ENCODE results near the gene CNTNAP5. TPM values are rescaled to one million over a fixed set of nuclear protein-coding genes. Genes with fewer than 3 reads are reported as not detected.

The CNTNAP5 gene
- total RNA-seq, 1 donor from 2014 or later = 22.0 TPM

GRCh38 chr2:124919296-124919695 is 894.2 kb downstream of the CNTNAP5 start:
- TF ChIP-seq, protein P1, sequence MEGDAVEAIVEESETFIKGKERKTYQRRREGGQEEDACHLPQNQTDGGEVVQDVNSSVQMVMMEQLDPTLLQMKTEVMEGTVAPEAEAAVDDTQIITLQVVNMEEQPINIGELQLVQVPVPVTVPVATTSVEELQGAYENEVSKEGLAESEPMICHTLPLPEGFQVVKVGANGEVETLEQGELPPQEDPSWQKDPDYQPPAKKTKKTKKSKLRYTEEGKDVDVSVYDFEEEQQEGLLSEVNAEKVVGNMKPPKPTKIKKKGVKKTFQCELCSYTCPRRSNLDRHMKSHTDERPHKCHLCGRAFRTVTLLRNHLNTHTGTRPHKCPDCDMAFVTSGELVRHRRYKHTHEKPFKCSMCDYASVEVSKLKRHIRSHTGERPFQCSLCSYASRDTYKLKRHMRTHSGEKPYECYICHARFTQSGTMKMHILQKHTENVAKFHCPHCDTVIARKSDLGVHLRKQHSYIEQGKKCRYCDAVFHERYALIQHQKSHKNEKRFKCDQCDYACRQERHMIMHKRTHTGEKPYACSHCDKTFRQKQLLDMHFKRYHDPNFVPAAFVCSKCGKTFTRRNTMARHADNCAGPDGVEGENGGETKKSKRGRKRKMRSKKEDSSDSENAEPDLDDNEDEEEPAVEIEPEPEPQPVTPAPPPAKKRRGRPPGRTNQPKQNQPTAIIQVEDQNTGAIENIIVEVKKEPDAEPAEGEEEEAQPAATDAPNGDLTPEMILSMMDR (IDR thresholded peaks at IDR 0.05; ENCODE audit: partially characterized antibody, unreplicated experiment) = no peak
- peaks cover 10% of the 10 kb centered on the region for H3K4me1 Mint-ChIP-seq (ENCODE audit: low read depth, unreplicated experiment)
- H3K27ac Mint-ChIP-seq (ENCODE audit: unreplicated experiment) = no peak overlapping the region
- H3K9me3 Mint-ChIP-seq (ENCODE audit: unreplicated experiment) = peaks cover 4% of the 10 kb centered on the region
- no peaks in the 10 kb centered on the region for H3K36me3 Mint-ChIP-seq (ENCODE audit: unreplicated experiment)
- no peak overlapping the region for H3K4me3 Mint-ChIP-seq (ENCODE audit: unreplicated experiment)
- H3K27me3 Mint-ChIP-seq (ENCODE audit: unreplicated experiment) = no peaks in the 10 kb centered on the region
- no peak for DNase-seq

DNA sequence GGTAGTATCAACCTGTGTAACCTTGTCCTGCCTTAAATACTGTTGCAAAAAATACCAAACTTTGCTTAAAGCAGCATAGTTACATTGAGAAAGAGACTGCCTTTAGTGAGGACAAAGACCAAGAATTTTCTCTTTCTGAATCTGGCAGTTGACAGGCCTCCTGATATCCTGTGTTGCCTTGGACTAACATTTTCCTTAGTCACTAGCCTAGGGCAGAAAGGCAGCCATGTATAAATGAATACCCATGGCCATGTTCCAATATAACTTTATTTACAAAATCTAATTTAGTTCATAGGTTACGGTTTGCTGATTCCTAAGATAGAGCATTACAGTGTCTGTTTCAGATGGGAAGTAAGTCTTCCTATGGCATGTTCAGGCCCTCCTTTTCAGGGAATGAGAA is 895.4 kb downstream of the CNTNAP5 start:
- no peak for DNase-seq
- H3K36me3 Mint-ChIP-seq (ENCODE audit: unreplicated experiment) = no peaks in the 10 kb centered on the region
- H3K4me3 Mint-ChIP-seq (ENCODE audit: unreplicated experiment) = no peak overlapping the region
- no peaks in the 10 kb centered on the region for H3K27me3 Mint-ChIP-seq (ENCODE audit: unreplicated experiment)
- peaks cover 4% of the 10 kb centered on the region for H3K9me3 Mint-ChIP-seq (ENCODE audit: unreplicated experiment)
- TF ChIP-seq, protein P1 (IDR thresholded peaks at IDR 0.05; ENCODE audit: partially characterized antibody, unreplicated experiment) = no peak
- H3K27ac Mint-ChIP-seq (ENCODE audit: unreplicated experiment) = no peak overlapping the region
- H3K4me1 Mint-ChIP-seq (ENCODE audit: low read depth, unreplicated experiment) = peaks cover 10% of the 10 kb centered on the region

DNA sequence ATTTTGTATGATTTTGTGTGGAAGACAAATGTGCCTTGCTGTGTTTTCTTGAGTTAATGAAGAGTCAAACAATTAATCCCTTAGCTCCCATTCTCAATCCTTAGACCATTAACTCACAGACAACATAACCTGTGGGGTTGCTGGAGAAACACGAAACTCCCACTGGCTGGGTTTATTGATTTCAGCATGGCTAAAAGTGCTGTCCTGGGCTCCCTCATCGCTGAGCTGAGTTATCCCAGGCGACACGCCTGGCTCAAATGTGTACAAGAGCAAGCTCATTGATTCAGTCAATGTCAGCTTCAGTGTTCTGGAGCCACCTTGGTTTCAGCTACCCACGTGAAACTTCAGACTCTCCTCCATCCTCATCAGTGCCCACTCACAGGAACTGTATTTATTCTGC is 896.1 kb downstream of the CNTNAP5 start:
- Mint-ChIP-seq H3K4me3 (ENCODE audit: unreplicated experiment) (no peak overlapping the region), H3K9me3 (ENCODE audit: unreplicated experiment) (peaks cover 4% of the 10 kb centered on the region), H3K4me1 (ENCODE audit: low read depth, unreplicated experiment) (peaks cover 10% of the 10 kb centered on the region), H3K27me3 (ENCODE audit: unreplicated experiment) (no peaks in the 10 kb centered on the region), H3K36me3 (ENCODE audit: unreplicated experiment) (no peaks in the 10 kb centered on the region), H3K27ac (ENCODE audit: unreplicated experiment) (no peak overlapping the region)
- peak; percentile 54 for DNase-seq
- TF ChIP-seq, protein P1 (IDR thresholded peaks at IDR 0.05; ENCODE audit: partially characterized antibody, unreplicated experiment) = no peak

- TF ChIP-seq, protein P1 (IDR thresholded peaks at IDR 0.05; ENCODE audit: partially characterized antibody, unreplicated experiment) = no peak
- no peaks in the 10 kb centered on the region for H3K36me3 Mint-ChIP-seq (ENCODE audit: unreplicated experiment)
- H3K4me1 Mint-ChIP-seq (ENCODE audit: low read depth, unreplicated experiment) = peaks cover 10% of the 10 kb centered on the region
- H3K27ac Mint-ChIP-seq (ENCODE audit: unreplicated experiment) = no peak overlapping the region
- peaks cover 4% of the 10 kb centered on the region for H3K9me3 Mint-ChIP-seq (ENCODE audit: unreplicated experiment)
- DNase-seq = no peak
- H3K27me3 Mint-ChIP-seq (ENCODE audit: unreplicated experiment) = no peaks in the 10 kb centered on the region
- H3K4me3 Mint-ChIP-seq (ENCODE audit: unreplicated experiment) = no peak overlapping the region
These were observed 898.0 kb downstream of the CNTNAP5 start for GRCh38 chr2:124923097-124923496.

DNA sequence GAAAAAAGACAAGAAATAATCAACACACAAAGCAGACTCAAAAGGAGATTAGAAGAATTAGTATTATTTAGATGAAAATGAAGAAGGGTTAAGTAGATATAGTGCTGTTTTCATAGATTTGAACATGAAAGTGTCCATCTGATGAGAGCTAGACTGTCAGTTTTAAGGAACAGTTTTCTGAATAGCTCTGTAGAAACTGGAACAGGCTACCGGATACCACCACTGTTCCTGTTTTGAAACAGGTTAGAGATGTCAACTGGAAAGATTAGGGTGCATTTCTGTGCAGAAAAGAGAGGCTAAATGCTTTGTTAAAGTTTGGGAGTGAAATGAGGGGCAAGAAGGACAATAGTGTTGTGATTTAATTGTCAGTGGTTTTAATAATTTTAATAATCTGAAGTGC is 908.8 kb downstream of the CNTNAP5 start:
- TF ChIP-seq, protein P1 (IDR thresholded peaks at IDR 0.05; ENCODE audit: partially characterized antibody, unreplicated experiment) = no peak
- Mint-ChIP-seq H3K9me3 (ENCODE audit: unreplicated experiment) (no peaks in the 10 kb centered on the region), H3K27me3 (ENCODE audit: unreplicated experiment) (peaks cover 2% of the 10 kb centered on the region), H3K4me1 (ENCODE audit: low read depth, unreplicated experiment) (no peaks in the 10 kb centered on the region), H3K27ac (ENCODE audit: unreplicated experiment) (no peak overlapping the region), H3K36me3 (ENCODE audit: unreplicated experiment) (no peaks in the 10 kb centered on the region), H3K4me3 (ENCODE audit: unreplicated experiment) (no peak overlapping the region)
- DNase-seq = no peak
